ENCODE measurements around the gene CDK19.

Gene CDK19

DNA sequence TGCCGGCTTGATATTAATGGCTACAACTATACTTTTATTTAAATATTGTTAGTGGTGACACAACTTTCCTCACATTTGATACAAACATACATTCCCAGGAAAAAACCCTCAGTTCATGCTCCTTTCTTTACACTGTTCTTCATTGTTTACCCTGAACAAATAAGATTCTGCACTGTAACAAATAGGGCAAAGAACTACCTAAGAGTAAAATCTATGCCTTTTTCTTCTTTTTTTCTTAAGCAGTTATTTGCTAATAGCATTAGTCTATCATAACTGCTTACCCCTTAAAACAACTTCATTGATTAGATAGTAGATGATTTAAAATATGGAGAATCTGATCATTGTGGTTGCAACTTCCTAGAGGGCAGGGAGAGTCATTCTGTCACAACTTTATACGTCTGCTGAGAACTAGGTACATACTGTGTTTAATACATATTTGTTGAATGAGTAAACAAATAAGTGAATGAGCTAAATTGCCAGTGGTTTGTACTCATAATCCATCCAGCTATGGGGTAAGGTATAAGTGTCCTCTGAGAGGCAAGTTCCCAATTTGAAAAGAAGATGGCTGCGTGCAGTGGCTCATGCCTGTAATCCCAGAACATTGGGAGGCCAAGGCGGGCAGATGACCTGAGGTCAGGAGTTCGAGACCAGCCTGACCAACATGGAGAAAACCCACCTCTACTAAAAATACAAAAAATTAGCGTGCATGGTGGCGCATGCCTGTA is 161.0 kb downstream of the CDK19 start:
- Histone ChIP-seq H3K4me1 (ENCODE audit: control insufficient read depth, insufficient read depth, low read length, poor library complexity, severe bottlenecking) (no peaks in the 10 kb centered on the region), H3K36me3 (ENCODE audit: control insufficient read depth, insufficient read depth, low read length) (no peaks in the 10 kb centered on the region), H3K9me3 (ENCODE audit: control insufficient read depth, low read length) (no peaks in the 10 kb centered on the region), H3K27me3 (replicated peaks; ENCODE audit: control insufficient read depth, insufficient read depth, low read length, poor library complexity, severe bottlenecking) (no peaks in the 10 kb centered on the region), H3K27ac (ENCODE audit: insufficient read depth, low read length, poor library complexity, severe bottlenecking) (no peak overlapping the region), H3K4me3 (ENCODE audit: insufficient read depth, low read depth, low read length, poor library complexity, severe bottlenecking) (no peak overlapping the region)
- DNase-seq = no peak

GRCh38 chr6:110653381-110653780 is 161.9 kb downstream of the CDK19 start:
- DNase-seq = no peak
- no peak overlapping the region for H3K4me3 ChIP-seq (ENCODE audit: insufficient read depth, low read depth, low read length, poor library complexity, severe bottlenecking)
- no peak overlapping the region for H3K27ac ChIP-seq (ENCODE audit: insufficient read depth, low read length, poor library complexity, severe bottlenecking)
- H3K36me3 ChIP-seq (ENCODE audit: control insufficient read depth, insufficient read depth, low read length) = no peaks in the 10 kb centered on the region
- H3K9me3 ChIP-seq (ENCODE audit: control insufficient read depth, low read length) = no peaks in the 10 kb centered on the region
- H3K4me1 ChIP-seq (ENCODE audit: control insufficient read depth, insufficient read depth, low read length, poor library complexity, severe bottlenecking) = no peaks in the 10 kb centered on the region
- H3K27me3 ChIP-seq (replicated peaks; ENCODE audit: control insufficient read depth, insufficient read depth, low read length, poor library complexity, severe bottlenecking) = no peaks in the 10 kb centered on the region

- Histone ChIP-seq H3K36me3 (ENCODE audit: control insufficient read depth, insufficient read depth, low read length) (no peaks in the 10 kb centered on the region), H3K27me3 (replicated peaks; ENCODE audit: control insufficient read depth, insufficient read depth, low read length, poor library complexity, severe bottlenecking) (no peaks in the 10 kb centered on the region), H3K9me3 (ENCODE audit: control insufficient read depth, low read length) (no peaks in the 10 kb centered on the region), H3K4me1 (ENCODE audit: control insufficient read depth, insufficient read depth, low read length, poor library complexity, severe bottlenecking) (no peaks in the 10 kb centered on the region), H3K4me3 (ENCODE audit: insufficient read depth, low read depth, low read length, poor library complexity, severe bottlenecking) (no peak overlapping the region), H3K27ac (ENCODE audit: insufficient read depth, low read length, poor library complexity, severe bottlenecking) (no peak overlapping the region)
- no peak for DNase-seq
Observed at GRCh38 chr6:110652520-110652919, 162.7 kb downstream of the CDK19 start.

DNA sequence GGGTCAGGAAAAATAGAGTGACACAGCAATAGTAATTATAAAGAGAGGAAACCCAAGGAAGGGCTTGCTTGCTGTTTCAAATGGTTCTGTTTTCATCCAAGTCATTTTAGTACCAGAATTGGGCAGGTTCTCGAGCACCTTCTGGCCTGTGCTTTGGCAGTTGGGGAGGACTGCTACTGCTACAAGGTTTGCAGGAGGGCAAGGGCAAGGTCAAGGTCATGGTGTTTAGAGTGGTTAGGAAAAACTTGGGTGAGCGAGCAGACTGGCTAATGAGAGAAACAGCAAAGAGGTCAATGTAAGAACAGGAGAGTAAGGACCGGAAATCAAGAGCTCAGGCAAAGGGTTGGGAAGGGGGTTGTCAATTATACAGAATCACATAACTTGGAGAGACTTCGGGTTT is 164.5 kb downstream of the CDK19 start:
- no peak for DNase-seq
- no peak overlapping the region for H3K27ac ChIP-seq (ENCODE audit: insufficient read depth, low read length, poor library complexity, severe bottlenecking)
- no peaks in the 10 kb centered on the region for H3K9me3 ChIP-seq (ENCODE audit: control insufficient read depth, low read length)
- H3K4me1 ChIP-seq (ENCODE audit: control insufficient read depth, insufficient read depth, low read length, poor library complexity, severe bottlenecking) = no peaks in the 10 kb centered on the region
- H3K27me3 ChIP-seq (replicated peaks; ENCODE audit: control insufficient read depth, insufficient read depth, low read length, poor library complexity, severe bottlenecking) = no peaks in the 10 kb centered on the region
- no peak overlapping the region for H3K4me3 ChIP-seq (ENCODE audit: insufficient read depth, low read depth, low read length, poor library complexity, severe bottlenecking)
- H3K36me3 ChIP-seq (ENCODE audit: control insufficient read depth, insufficient read depth, low read length) = peaks cover 4% of the 10 kb centered on the region

DNA sequence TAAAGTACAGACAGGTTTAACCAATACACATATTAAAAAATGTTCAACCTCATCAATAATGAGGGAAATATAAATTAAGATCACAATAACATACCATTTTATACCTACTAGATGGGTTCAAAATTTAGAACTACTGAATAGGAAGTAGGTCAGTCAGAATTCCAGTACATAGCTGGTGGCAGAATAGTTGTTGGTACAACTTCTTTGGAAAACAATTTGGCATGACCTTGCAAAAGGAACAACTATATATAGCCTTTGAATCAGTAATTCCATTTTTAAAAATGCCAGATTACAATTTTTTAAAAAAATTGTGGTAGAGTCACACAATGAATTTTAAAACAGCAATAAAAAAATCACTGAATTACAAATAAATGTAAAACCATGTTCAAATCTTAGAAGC is 165.6 kb downstream of the CDK19 start:
- H3K36me3 ChIP-seq (ENCODE audit: control insufficient read depth, insufficient read depth, low read length) = peaks cover 8% of the 10 kb centered on the region
- H3K9me3 ChIP-seq (ENCODE audit: control insufficient read depth, low read length) = no peaks in the 10 kb centered on the region
- no peaks in the 10 kb centered on the region for H3K27me3 ChIP-seq (replicated peaks; ENCODE audit: control insufficient read depth, insufficient read depth, low read length, poor library complexity, severe bottlenecking)
- H3K4me3 ChIP-seq (ENCODE audit: insufficient read depth, low read depth, low read length, poor library complexity, severe bottlenecking) = no peak overlapping the region
- no peak overlapping the region for H3K27ac ChIP-seq (ENCODE audit: insufficient read depth, low read length, poor library complexity, severe bottlenecking)
- no peaks in the 10 kb centered on the region for H3K4me1 ChIP-seq (ENCODE audit: control insufficient read depth, insufficient read depth, low read length, poor library complexity, severe bottlenecking)
- no peak for DNase-seq

DNA sequence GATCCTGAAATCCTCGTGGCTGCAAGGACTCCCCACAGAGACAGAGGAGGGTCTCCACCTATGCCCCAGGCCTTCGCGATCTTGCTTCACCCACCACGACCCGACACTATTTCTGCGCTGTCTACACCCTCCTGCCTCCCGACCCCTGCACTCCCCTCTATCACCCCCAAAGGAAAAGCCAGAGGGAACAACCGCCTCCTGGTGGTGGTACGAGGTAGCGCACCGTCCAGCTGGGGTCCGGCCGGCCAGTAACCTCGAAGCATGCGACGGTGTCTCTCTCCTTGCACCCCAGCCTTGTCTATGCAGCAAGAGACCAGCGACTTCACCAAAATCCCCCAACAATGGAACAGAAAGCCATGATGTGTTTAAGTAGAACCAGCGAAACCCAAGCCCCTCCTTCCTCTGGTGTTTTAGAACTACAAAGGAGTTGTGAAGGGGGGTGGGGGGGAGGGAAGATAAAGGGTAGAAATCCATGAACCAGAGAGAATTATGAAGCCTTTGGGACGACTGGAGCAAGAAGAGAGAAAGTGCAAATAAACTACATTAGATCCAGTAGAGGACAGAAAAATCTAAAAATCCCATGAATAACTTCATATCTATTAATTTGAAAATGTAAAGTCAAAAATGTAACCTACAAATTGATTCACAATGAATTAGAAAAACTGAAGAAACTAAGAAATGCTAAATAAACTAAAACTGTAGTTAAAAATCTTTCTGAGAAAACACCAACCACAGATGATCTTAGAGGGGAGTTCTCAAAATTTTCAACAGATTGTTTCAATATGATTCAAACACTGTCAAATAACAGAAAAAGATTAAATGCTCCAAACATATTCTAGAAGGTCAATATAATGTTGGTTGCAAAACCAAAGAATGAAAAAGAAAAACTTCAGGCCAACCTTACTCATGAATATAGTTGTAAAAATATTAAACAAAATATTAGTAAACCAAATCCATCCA is 168.0 kb downstream of the CDK19 start:
- Histone ChIP-seq H3K27me3 (replicated peaks; ENCODE audit: control insufficient read depth, insufficient read depth, low read length, poor library complexity, severe bottlenecking) (no peaks in the 10 kb centered on the region), H3K4me1 (ENCODE audit: control insufficient read depth, insufficient read depth, low read length, poor library complexity, severe bottlenecking) (no peaks in the 10 kb centered on the region), H3K27ac (ENCODE audit: insufficient read depth, low read length, poor library complexity, severe bottlenecking) (no peak overlapping the region), H3K9me3 (ENCODE audit: control insufficient read depth, low read length) (no peaks in the 10 kb centered on the region), H3K4me3 (ENCODE audit: insufficient read depth, low read depth, low read length, poor library complexity, severe bottlenecking) (no peak overlapping the region), H3K36me3 (ENCODE audit: control insufficient read depth, insufficient read depth, low read length) (peaks cover 8% of the 10 kb centered on the region)
- no peak for DNase-seq

DNA sequence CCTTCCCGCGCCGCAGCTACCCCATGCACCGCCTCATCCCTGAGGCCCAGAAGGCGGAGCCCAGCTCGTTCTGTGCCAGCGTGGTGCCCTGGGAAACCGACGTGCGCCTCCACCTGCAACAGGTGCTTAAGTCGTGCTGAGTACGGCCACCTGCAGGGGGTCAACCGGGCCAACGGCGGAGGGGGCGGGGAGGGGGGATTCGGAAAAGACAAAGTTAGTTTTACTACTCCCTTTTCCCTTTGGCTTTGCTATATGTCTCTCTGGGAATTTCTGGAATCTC is 168.9 kb downstream of the CDK19 start:
- H3K4me1 ChIP-seq (ENCODE audit: control insufficient read depth, insufficient read depth, low read length, poor library complexity, severe bottlenecking) = no peaks in the 10 kb centered on the region
- H3K4me3 ChIP-seq (ENCODE audit: insufficient read depth, low read depth, low read length, poor library complexity, severe bottlenecking) = no peak overlapping the region
- no peaks in the 10 kb centered on the region for H3K9me3 ChIP-seq (ENCODE audit: control insufficient read depth, low read length)
- DNase-seq = no peak
- H3K27me3 ChIP-seq (replicated peaks; ENCODE audit: control insufficient read depth, insufficient read depth, low read length, poor library complexity, severe bottlenecking) = no peaks in the 10 kb centered on the region
- H3K36me3 ChIP-seq (ENCODE audit: control insufficient read depth, insufficient read depth, low read length) = peaks cover 8% of the 10 kb centered on the region
- no peak overlapping the region for H3K27ac ChIP-seq (ENCODE audit: insufficient read depth, low read length, poor library complexity, severe bottlenecking)

DNA sequence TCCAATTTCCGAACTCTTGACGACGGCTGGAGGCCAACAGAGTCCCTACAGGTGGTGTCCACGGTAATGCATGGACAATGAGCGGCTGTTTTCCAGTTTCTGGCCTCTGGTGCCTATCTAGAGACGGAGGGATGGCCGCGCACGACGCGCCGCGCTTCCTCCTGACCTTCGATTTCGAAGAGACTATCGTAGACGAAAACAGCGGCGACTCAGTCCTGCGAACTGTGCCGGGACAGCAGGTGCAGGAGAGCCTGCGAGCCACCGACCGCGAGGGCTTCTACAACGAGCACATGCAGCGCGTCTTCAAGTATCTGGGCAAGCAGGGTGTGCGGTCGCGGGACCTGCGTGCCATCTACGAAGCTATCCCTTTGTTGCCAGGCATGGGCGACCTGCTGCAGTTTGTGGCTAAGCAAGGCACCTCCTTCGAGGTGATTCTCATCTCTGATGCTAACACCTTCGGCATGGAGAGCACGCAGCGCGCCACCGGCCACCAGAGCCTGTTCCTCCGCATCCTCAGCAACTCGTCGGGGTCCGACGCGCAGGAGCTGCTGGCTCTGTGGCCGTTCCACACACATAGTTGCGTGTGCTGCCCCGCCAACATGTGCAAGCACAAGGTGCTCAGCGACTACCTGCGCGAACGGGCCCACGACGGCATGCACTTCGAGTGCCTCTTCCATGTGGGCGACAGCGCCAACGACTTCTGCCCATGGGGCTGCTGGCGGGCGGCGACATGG is 169.4 kb downstream of the CDK19 start:
- Histone ChIP-seq H3K27ac (ENCODE audit: insufficient read depth, low read length, poor library complexity, severe bottlenecking) (no peak overlapping the region), H3K36me3 (ENCODE audit: control insufficient read depth, insufficient read depth, low read length) (peaks cover 8% of the 10 kb centered on the region), H3K9me3 (ENCODE audit: control insufficient read depth, low read length) (no peaks in the 10 kb centered on the region), H3K27me3 (replicated peaks; ENCODE audit: control insufficient read depth, insufficient read depth, low read length, poor library complexity, severe bottlenecking) (no peaks in the 10 kb centered on the region), H3K4me3 (ENCODE audit: insufficient read depth, low read depth, low read length, poor library complexity, severe bottlenecking) (no peak overlapping the region), H3K4me1 (ENCODE audit: control insufficient read depth, insufficient read depth, low read length, poor library complexity, severe bottlenecking) (no peaks in the 10 kb centered on the region)
- no peak for DNase-seq

DNA sequence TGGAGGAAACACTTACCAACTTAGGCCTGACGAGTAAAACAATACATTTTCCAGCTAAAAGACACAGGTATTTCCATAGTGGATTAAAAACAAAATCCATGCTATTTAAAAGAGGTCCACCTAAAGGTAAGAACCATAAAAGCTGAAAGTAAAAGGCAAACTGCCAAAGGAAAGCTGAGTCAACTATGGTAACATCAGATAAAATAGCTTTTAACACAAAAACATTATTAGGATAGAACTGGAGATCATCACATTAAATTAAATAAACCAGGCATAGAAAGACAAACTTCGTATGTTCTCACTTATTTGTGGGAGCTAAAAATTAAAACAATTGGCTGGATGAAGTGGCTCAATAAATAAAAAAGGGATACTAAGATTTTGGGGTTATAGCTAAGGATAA is 172.1 kb downstream of the CDK19 start:
- Histone ChIP-seq H3K4me1 (ENCODE audit: control insufficient read depth, insufficient read depth, low read length, poor library complexity, severe bottlenecking) (no peaks in the 10 kb centered on the region), H3K27me3 (replicated peaks; ENCODE audit: control insufficient read depth, insufficient read depth, low read length, poor library complexity, severe bottlenecking) (no peaks in the 10 kb centered on the region), H3K36me3 (ENCODE audit: control insufficient read depth, insufficient read depth, low read length) (peaks cover 8% of the 10 kb centered on the region), H3K9me3 (ENCODE audit: control insufficient read depth, low read length) (no peaks in the 10 kb centered on the region), H3K4me3 (ENCODE audit: insufficient read depth, low read depth, low read length, poor library complexity, severe bottlenecking) (no peak overlapping the region), H3K27ac (ENCODE audit: insufficient read depth, low read length, poor library complexity, severe bottlenecking) (no peak overlapping the region)
- no peak for DNase-seq

DNA sequence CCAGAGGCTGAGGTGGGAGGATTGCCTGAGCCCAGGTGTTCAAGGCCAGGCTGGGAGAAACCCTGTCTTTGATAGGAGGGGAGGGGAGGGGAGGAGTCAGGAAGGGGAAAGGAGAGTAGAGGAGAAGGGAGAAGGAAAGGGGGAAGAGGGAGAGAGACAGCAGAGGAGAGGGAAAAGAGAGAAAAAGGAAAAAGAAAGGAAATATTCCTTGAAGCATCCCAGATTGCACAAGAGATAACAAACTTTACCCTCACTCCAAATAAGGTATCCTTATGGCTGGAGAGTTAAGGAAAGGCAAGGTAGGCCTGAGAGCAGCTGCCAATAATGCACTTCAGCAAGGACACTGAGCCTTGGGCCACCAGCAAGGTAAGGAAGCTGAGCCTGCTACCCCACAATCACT is 172.6 kb downstream of the CDK19 start:
- Histone ChIP-seq H3K27ac (ENCODE audit: insufficient read depth, low read length, poor library complexity, severe bottlenecking) (no peak overlapping the region), H3K4me3 (ENCODE audit: insufficient read depth, low read depth, low read length, poor library complexity, severe bottlenecking) (no peak overlapping the region), H3K36me3 (ENCODE audit: control insufficient read depth, insufficient read depth, low read length) (peaks cover 8% of the 10 kb centered on the region), H3K4me1 (ENCODE audit: control insufficient read depth, insufficient read depth, low read length, poor library complexity, severe bottlenecking) (no peaks in the 10 kb centered on the region), H3K9me3 (ENCODE audit: control insufficient read depth, low read length) (no peaks in the 10 kb centered on the region), H3K27me3 (replicated peaks; ENCODE audit: control insufficient read depth, insufficient read depth, low read length, poor library complexity, severe bottlenecking) (no peaks in the 10 kb centered on the region)
- no peak for DNase-seq
